GM19099 (cell line): ENCODE measurements around the gene ACY1.

Experiments
- POLR2A ChIP-seq: IDR thresholded peaks from 3 replicates; pipeline ENCODE4 v1.6.1; 2011; ENCODE audit warnings: low read depth; ENCODE audit not compliant: insufficient read length; ENCODE audit errors: extremely low read depth

The ACY1 gene

GRCh38 chr3:51999846-52000245 is 16.5 kb downstream of the ACY1 start:
- TF ChIP-seq POLR2A: no peak

- TF ChIP-seq POLR2A: no peak
These were observed 18.2 kb downstream of the ACY1 start for GRCh38 chr3:52001443-52001974.

GRCh38 chr3:52002748-52003147 is 19.4 kb downstream of the ACY1 start:
- no peak for TF ChIP-seq POLR2A

- no peak for TF ChIP-seq POLR2A
These were observed 20.9 kb downstream of the ACY1 start for GRCh38 chr3:52004163-52004787.

- no peak for TF ChIP-seq POLR2A
These were observed 21.6 kb downstream of the ACY1 start for GRCh38 chr3:52004906-52005395.

- no peak for TF ChIP-seq POLR2A
These were observed 22.2 kb downstream of the ACY1 start for GRCh38 chr3:52005571-52005986.

- TF ChIP-seq POLR2A: no peak
These were observed 22.9 kb downstream of the ACY1 start for GRCh38 chr3:52006017-52006819.

- no peak for TF ChIP-seq POLR2A
These were observed 23.4 kb downstream of the ACY1 start for GRCh38 chr3:52006820-52007133.

- no peak for TF ChIP-seq POLR2A
These were observed 24.0 kb downstream of the ACY1 start for GRCh38 chr3:52007291-52007690.

GRCh38 chr3:52010431-52010830 is 27.1 kb downstream of the ACY1 start:
- TF ChIP-seq POLR2A: no peak

GRCh38 chr3:52012699-52013098 is 29.4 kb downstream of the ACY1 start:
- no peak for TF ChIP-seq POLR2A

GRCh38 chr3:52013802-52014598 is 30.7 kb downstream of the ACY1 start:
- no peak for TF ChIP-seq POLR2A

- TF ChIP-seq POLR2A: no peak
These were observed 31.3 kb downstream of the ACY1 start for GRCh38 chr3:52014613-52015012.

- TF ChIP-seq POLR2A: no peak
These were observed 32.3 kb downstream of the ACY1 start for GRCh38 chr3:52015438-52016228.
